ENCODE data around the gene EXOC6.

EXOC6 gene

DNA sequence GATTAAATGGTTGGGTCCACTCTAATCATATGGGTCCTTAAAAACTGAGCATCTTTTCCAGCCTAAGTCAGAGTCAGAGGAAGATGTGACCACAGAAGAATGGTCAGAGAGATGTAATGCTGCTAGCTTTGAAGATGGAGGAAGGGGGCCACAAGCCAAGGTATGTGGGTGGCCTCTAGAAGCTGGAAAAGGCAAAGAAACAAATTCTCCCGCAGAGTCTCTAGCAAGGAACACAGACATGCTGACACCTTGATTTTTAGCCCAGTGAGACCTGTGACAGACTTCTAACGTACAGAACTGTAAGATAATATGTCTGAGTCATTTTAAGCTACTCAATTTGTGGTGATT lies 1.5 kb upstream of the EXOC6 start:
- no peaks in the 10 kb centered on the region for H3K27me3 Mint-ChIP-seq (ENCODE audit: low read depth)
- H3K9me3 Mint-ChIP-seq, result peaks cover 7% of the 10 kb centered on the region
- H3K27ac Mint-ChIP-seq, result peak overlapping the region; percentile 12
- peaks cover 3% of the 10 kb centered on the region for H3K36me3 Mint-ChIP-seq (ENCODE audit: low read depth)
- peak overlapping the region; percentile 92 for H3K4me3 Mint-ChIP-seq
- no peak for DNase-seq (ENCODE audit: low spot score)
- peaks cover 32% of the 10 kb centered on the region for H3K4me1 Mint-ChIP-seq (ENCODE audit: low read depth)

DNA sequence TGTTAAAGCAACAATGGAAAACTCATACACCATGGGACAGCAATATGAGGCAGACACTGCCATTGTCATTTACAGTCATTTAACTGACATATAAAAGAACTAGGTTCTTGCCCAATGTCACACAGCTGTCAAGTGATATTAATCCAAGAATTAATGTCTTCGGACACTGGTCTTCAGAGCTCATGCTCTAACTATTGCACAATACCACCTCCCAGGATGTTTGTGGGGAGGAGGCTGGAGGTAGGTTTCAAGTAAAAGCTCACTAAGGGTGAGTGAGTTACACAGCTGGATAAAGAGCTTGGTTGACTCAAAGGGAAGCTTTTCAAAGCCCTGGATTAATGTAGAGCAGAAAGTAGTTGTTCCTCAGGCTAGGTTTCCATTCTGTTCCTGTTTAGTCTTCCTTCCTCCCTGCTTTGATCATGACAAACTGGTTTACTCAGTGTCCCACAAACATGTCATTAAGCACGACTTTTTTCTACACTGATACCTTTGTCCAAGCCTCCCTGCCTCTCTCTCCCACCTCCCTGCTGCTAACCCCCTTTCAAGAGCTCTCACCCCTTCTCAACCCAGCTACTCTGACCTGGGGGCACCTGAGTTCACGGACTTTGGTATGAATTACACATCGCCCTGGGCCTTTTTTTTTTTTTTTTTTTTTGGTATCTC lies 987 bp upstream of the EXOC6 start:
- H3K27me3 Mint-ChIP-seq (ENCODE audit: low read depth), result no peaks in the 10 kb centered on the region
- H3K4me3 Mint-ChIP-seq, result peak overlapping the region; percentile 92
- peaks cover 32% of the 10 kb centered on the region for H3K4me1 Mint-ChIP-seq (ENCODE audit: low read depth)
- peaks cover 7% of the 10 kb centered on the region for H3K9me3 Mint-ChIP-seq
- peak overlapping the region; percentile 56 for H3K27ac Mint-ChIP-seq
- DNase-seq (ENCODE audit: low spot score), result no peak
- peaks cover 4% of the 10 kb centered on the region for H3K36me3 Mint-ChIP-seq (ENCODE audit: low read depth)

DNA sequence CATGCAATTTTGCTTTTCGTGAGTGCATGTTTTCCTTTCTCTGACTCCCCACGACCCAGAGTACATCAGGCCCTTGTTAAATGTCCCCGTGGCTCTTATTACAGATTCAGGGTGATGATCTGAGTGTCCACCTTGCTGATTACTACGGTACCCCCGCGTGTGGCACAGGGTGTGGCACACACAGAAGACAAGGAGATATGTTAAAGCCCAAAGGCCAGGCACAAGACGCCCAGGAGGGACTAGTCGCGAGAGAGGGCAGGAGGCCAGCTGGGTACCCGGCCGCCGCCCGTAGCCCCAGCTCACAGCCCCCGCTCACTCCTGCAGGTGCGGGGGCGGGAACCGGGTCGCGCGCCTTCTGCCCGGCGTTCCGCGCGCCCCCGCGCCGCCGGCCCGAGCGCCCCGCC lies 281 bp upstream of the EXOC6 start:
- peak; percentile 77 for DNase-seq (ENCODE audit: low spot score)
- peak overlapping the region; percentile 92 for H3K4me3 Mint-ChIP-seq
- H3K36me3 Mint-ChIP-seq (ENCODE audit: low read depth), result peaks cover 4% of the 10 kb centered on the region
- H3K4me1 Mint-ChIP-seq (ENCODE audit: low read depth), result peaks cover 31% of the 10 kb centered on the region
- H3K9me3 Mint-ChIP-seq, result peaks cover 7% of the 10 kb centered on the region
- no peaks in the 10 kb centered on the region for H3K27me3 Mint-ChIP-seq (ENCODE audit: low read depth)
- H3K27ac Mint-ChIP-seq, result peak overlapping the region; percentile 89

DNA sequence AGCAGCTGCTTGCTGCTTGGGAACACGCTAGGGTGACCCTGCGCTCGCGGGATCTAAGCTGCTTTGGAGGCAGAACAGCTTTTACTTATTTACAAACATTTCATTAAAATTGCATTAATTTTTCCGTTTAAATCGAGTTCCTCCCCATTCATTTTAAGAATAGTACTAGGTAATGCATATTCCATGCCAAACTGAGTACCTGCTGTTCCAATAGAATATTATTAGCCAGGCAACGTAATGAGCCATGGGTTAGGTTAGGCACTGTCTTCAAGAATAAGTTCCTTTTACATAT lies 860 bp downstream of the EXOC6 start:
- Mint-ChIP-seq H3K27me3 (ENCODE audit: low read depth) (no peaks in the 10 kb centered on the region), H3K4me1 (ENCODE audit: low read depth) (peaks cover 28% of the 10 kb centered on the region), H3K27ac (peak overlapping the region; percentile 79), H3K4me3 (peak overlapping the region; percentile 86), H3K36me3 (ENCODE audit: low read depth) (peaks cover 4% of the 10 kb centered on the region), H3K9me3 (peaks cover 7% of the 10 kb centered on the region)
- no peak for DNase-seq (ENCODE audit: low spot score)

DNA sequence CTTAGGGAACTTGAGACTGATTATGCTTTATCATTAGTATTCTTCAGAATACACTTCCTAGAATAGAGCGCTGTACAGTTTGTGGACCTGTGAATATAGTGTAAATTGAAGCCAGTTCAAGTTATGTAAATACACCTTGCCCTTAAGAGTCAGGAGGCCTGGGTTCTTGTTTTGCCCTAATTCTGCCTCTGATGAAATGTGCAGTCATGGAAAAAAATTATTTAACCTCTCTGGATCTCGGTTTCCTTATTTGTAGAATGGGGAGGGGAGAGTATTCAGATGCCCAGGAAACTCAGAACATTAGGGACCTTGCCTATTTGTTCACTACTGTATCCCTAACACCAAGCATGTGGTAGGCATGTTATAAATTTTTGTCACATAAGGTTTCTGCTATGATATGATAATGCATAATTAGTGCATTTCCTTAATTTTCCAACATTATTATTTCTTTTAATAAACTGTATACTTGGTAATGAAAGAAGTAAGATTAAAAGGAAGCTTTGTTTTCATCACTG lies 1.3 kb downstream of the EXOC6 start:
- H3K4me3 Mint-ChIP-seq, result peak overlapping the region; percentile 86
- H3K27me3 Mint-ChIP-seq (ENCODE audit: low read depth), result no peaks in the 10 kb centered on the region
- peak overlapping the region; percentile 79 for H3K27ac Mint-ChIP-seq
- H3K9me3 Mint-ChIP-seq, result peaks cover 7% of the 10 kb centered on the region
- peaks cover 28% of the 10 kb centered on the region for H3K4me1 Mint-ChIP-seq (ENCODE audit: low read depth)
- no peak for DNase-seq (ENCODE audit: low spot score)
- H3K36me3 Mint-ChIP-seq (ENCODE audit: low read depth), result peaks cover 4% of the 10 kb centered on the region

DNA sequence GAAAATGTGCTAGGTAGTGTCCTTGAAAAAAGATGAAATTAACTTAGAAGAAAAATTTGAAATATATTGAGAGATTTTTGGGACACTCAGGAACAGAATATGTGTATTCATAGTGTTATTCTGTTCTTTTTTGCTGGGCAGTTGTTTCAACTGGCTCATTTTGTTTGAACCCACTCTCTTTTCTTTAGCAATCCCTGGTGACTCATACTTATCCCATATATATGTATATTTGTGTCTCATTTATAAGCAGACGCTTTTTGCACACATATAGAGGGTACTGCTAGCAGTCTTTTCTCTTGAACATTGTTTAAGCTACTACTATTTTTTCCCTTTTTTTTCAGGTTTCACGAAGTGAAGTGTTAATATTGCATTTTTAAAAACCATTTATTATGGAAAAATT lies 1.9 kb downstream of the EXOC6 start:
- DNase-seq (ENCODE audit: low spot score), result no peak
- Mint-ChIP-seq H3K9me3 (peaks cover 7% of the 10 kb centered on the region), H3K27ac (no peak overlapping the region), H3K4me3 (peak overlapping the region; percentile 86), H3K4me1 (ENCODE audit: low read depth) (peaks cover 28% of the 10 kb centered on the region), H3K27me3 (ENCODE audit: low read depth) (no peaks in the 10 kb centered on the region), H3K36me3 (ENCODE audit: low read depth) (peaks cover 4% of the 10 kb centered on the region)

DNA sequence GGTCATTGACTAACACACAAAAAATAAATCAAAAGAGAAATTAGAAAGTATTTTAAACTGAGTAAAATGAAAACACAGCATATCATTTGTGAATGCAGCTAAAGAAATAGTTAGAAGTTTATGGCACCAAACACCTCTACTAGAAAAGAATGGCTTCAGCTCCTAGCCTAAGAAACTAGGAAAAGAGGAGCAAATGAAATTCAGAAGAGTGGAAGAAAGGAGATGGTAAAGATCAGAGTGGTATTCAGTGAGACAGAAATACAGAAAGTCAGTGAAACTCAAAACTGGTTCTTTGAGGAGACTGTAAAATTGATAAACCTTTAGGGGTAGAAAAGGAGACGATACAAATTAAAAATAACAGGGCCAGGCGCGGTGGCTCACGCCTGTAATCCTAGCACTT lies 2.7 kb downstream of the EXOC6 start:
- H3K4me3 Mint-ChIP-seq, result no peak overlapping the region
- H3K9me3 Mint-ChIP-seq, result peaks cover 7% of the 10 kb centered on the region
- H3K36me3 Mint-ChIP-seq (ENCODE audit: low read depth), result peaks cover 4% of the 10 kb centered on the region
- peaks cover 26% of the 10 kb centered on the region for H3K4me1 Mint-ChIP-seq (ENCODE audit: low read depth)
- H3K27me3 Mint-ChIP-seq (ENCODE audit: low read depth), result no peaks in the 10 kb centered on the region
- no peak overlapping the region for H3K27ac Mint-ChIP-seq
- DNase-seq (ENCODE audit: low spot score), result no peak

DNA sequence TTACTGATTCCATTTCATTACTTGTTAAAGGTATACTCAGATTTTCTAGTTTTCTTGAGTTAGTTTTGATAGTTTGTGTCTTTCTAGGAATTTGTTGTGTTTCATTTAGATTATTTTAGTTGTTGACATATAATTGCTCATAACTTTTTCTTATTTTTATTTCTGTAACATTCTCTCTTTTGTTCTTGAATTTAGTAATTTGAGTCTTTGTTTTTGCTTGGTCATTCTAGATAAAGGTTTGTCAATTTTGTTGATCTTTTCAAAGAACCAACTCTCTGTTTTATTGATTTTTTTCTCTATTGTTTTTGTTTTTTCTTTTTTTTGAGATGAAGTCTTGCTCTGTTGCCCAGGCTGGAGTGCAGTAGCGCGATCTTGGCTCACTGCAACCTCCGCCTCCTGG lies 7.2 kb downstream of the EXOC6 start:
- DNase-seq (ENCODE audit: low spot score), result no peak
- Mint-ChIP-seq H3K4me1 (ENCODE audit: low read depth) (no peaks in the 10 kb centered on the region), H3K27me3 (ENCODE audit: low read depth) (no peaks in the 10 kb centered on the region), H3K4me3 (no peak overlapping the region), H3K9me3 (peaks cover 38% of the 10 kb centered on the region), H3K36me3 (ENCODE audit: low read depth) (peaks cover 19% of the 10 kb centered on the region), H3K27ac (no peak overlapping the region)

DNA sequence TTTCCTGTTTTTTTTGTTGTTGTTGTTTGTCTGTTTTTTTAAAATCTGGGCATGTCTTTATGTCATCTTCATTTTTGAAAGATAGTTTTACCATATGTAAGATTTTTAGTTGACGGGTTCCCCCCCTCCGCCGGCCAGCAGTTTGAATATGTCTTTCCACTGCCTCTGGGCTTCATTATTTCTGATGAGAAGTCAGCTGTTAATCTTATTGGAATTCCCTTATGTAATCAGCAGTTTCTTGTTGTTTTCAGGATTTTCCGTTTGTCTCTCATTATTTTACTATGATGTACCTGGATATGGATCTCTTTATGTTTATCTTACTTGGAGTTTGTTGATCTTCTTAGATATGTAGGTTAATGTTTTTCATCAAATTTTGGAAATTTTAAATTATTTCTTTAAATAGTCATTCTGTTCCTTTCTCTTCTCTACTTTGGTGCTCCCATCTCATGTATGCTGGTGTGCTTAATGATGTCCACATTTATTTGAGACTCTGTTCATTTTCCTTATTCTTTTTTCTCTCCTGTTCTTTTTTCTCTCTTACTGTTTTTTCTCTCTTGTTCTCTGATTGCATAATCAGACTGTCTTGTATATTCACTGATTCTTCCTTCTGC lies 9.7 kb downstream of the EXOC6 start:
- H3K4me1 Mint-ChIP-seq (ENCODE audit: low read depth), result no peaks in the 10 kb centered on the region
- H3K4me3 Mint-ChIP-seq, result no peak overlapping the region
- H3K36me3 Mint-ChIP-seq (ENCODE audit: low read depth), result peaks cover 22% of the 10 kb centered on the region
- DNase-seq (ENCODE audit: low spot score), result no peak
- no peaks in the 10 kb centered on the region for H3K27me3 Mint-ChIP-seq (ENCODE audit: low read depth)
- H3K9me3 Mint-ChIP-seq, result peaks cover 42% of the 10 kb centered on the region
- H3K27ac Mint-ChIP-seq, result no peak overlapping the region

DNA sequence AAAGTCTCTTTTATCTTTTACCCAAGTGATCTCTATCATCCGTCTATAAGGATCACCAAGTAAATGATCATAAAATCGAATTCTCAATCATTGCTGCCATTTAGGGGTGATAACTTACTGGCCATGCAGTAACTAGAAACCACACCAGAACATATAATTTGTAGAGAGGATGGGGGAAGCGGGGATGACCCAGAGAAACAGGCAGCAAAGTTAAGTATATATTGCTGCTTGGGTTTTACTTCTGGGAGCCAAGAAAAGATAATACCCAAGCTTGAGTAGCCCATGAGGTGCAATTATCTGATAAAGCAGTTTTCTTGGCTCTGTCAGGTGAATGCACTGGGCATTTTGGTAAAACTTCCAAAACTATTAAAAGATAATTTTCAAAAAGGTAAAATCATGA lies 18.9 kb downstream of the EXOC6 start:
- no peak for DNase-seq (ENCODE audit: low spot score)
- no peaks in the 10 kb centered on the region for H3K9me3 Mint-ChIP-seq
- peaks cover 3% of the 10 kb centered on the region for H3K27me3 Mint-ChIP-seq (ENCODE audit: low read depth)
- H3K4me3 Mint-ChIP-seq, result no peak overlapping the region
- peaks cover 2% of the 10 kb centered on the region for H3K4me1 Mint-ChIP-seq (ENCODE audit: low read depth)
- no peaks in the 10 kb centered on the region for H3K36me3 Mint-ChIP-seq (ENCODE audit: low read depth)
- no peak overlapping the region for H3K27ac Mint-ChIP-seq

DNA sequence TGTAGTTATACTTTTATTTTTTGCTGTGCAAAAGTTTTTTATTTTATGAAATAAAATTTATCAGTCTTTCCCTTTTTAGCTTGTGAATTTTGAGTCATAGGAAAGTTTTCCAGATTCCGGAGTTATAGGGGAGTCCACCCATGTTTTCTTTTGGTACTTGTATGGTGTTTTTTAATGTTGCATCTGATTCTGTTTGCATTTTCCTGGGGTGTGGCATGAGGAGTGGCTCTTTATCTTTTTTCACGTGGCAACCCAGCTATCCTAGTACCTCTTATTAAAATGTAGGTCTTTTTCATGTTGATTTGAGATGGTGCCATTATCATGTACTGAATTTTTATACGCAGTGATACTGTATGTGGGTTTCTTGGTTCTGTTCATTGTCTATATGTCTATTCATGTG lies 19.7 kb downstream of the EXOC6 start:
- Mint-ChIP-seq H3K4me3 (no peak overlapping the region), H3K27ac (no peak overlapping the region), H3K27me3 (ENCODE audit: low read depth) (peaks cover 3% of the 10 kb centered on the region), H3K9me3 (no peaks in the 10 kb centered on the region), H3K36me3 (ENCODE audit: low read depth) (no peaks in the 10 kb centered on the region), H3K4me1 (ENCODE audit: low read depth) (peaks cover 5% of the 10 kb centered on the region)
- DNase-seq (ENCODE audit: low spot score), result no peak

DNA sequence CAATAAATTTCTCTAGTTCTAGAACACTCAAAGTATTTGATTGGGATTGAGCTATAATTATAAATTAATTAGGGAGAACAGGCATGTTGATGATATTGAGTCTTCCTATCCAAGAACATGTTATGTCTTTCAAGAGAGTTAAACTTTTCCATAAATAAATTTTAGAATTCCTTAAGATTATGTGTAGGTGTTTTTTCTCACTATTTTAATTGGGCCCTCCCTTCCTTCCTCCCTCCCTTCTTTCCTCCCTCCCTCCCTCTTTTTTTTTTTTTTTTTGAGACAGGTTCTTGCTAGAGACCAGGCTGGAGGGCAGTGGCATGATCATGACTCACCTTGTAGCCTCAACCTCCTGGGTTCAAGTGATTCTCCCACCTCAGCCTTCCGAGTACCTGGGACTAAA lies 20.2 kb downstream of the EXOC6 start:
- no peak for DNase-seq (ENCODE audit: low spot score)
- Mint-ChIP-seq H3K27me3 (ENCODE audit: low read depth) (peaks cover 3% of the 10 kb centered on the region), H3K4me1 (ENCODE audit: low read depth) (peaks cover 7% of the 10 kb centered on the region), H3K4me3 (no peak overlapping the region), H3K9me3 (no peaks in the 10 kb centered on the region), H3K36me3 (ENCODE audit: low read depth) (no peaks in the 10 kb centered on the region), H3K27ac (no peak overlapping the region)

DNA sequence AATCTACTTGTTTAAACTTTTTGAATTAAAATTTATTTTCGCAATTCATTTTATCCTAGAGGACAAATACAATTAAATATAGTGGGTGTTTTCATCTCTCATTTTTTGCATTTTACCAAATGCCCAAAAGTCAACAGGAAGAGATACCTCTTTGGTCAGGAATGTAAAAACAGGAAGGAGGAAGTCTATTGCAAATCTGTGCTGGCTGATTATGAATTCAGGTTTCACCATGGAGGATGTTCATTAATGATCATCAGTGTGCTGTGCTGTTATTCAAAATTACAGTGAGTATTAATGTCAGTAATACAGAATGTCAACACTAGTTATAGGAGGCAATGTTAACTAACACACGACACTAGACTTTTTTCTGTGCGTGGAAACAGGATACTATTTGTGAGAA lies 24.7 kb downstream of the EXOC6 start:
- H3K4me1 Mint-ChIP-seq (ENCODE audit: low read depth), result peaks cover 20% of the 10 kb centered on the region
- no peaks in the 10 kb centered on the region for H3K36me3 Mint-ChIP-seq (ENCODE audit: low read depth)
- H3K27ac Mint-ChIP-seq, result no peak overlapping the region
- no peaks in the 10 kb centered on the region for H3K9me3 Mint-ChIP-seq
- H3K27me3 Mint-ChIP-seq (ENCODE audit: low read depth), result peaks cover 5% of the 10 kb centered on the region
- H3K4me3 Mint-ChIP-seq, result no peak overlapping the region
- no peak for DNase-seq (ENCODE audit: low spot score)

DNA sequence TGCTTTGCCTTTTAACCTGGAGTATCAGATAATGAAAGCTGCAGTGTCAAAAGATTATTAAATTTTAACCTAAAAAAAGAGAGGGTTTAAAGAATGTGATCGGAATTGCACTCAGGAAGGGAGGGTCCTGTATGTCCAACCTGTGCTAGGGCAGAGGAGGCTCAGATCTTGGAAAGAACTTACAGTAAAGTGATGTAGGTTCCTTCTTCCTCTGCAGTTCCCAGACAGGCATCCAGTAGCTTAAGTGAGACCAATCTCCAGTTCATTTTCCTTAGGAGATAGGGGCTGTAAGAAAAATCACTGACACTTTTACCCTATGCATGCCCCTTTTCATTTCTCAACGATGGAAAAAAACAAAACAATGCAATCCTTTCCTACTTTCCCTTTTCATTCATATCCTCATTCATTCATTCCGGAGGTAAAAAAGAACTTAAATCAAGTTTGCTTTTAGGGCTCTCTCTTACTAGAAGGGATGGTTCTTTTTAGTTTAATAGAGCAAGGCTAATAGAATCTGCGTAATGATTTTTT lies 28.3 kb downstream of the EXOC6 start:
- Mint-ChIP-seq H3K9me3 (peaks cover 2% of the 10 kb centered on the region), H3K4me3 (no peak overlapping the region), H3K27me3 (ENCODE audit: low read depth) (peaks cover 7% of the 10 kb centered on the region), H3K36me3 (ENCODE audit: low read depth) (no peaks in the 10 kb centered on the region), H3K27ac (no peak overlapping the region), H3K4me1 (ENCODE audit: low read depth) (peaks cover 19% of the 10 kb centered on the region)
- DNase-seq (ENCODE audit: low spot score), result no peak

Measured in T-helper 2 cell treated with Interferon-gamma antibody and Interleukin-4, amounts not matched to agents 5 μg/mL and 100 μg/mL, for 36 hours (primary cell).